K562 (cell line): Measurements from ENCODE around the gene KCNK10. TPM values are rescaled to one million over a fixed set of nuclear protein-coding genes. Genes with fewer than 3 reads are reported as not detected.

Source experiments
- ATAC-seq: fragments of 200-7000 bp; cut with Tn5 transposase; 3 replicates; pipeline ENCODE4 v1.9.1; 2020; ENCODE audit warnings: moderate library complexity
- BruUV-seq: library from RNA; stranded (reverse); fragments of 400-500 nt; replicated peaks from 2 replicates; lab custom pipeline; 2021; lab: Mats Ljungman, UMichigan
- CTCF ChIA-PET: fragments of 300-600 bp; formaldehyde crosslinking; extraction: SDS; loops from one replicate; lab custom pipeline; 2021; ENCODE audit warnings: low intra/inter-chr PET ratio; lab: Yijun Ruan, JAX
- POLR2A ChIA-PET: fragments of 300-600, 350-650 bp; sonication (Branson Sonifier 250); formaldehyde crosslinking; extraction: SDS; loops from one replicate; lab custom pipeline; 2021; ENCODE audit warnings: antibody characterized with exemption, inconsistent platforms; lab: Yijun Ruan, JAX
- DNase-seq, 4 experiments: peaks; one replicate each; pipeline versions ENCODE4 v3.0.0 to v3.0.0-alpha.2; 2011 to 2018; ENCODE audit warnings: low spot score in 3 of 4, mixed read lengths in 3 of 4; ENCODE audit errors: extremely low read depth in 1 of 4
- FAIRE-seq: peaks from 2 replicates; lab custom pipeline; 2011; peaks lifted over from hg19 to GRCh38; lab: Jason Lieb, UNC
- H2AFZ ChIP-seq: 2 replicates; pipeline ENCODE4 v1.6.0; 2011; ENCODE audit warnings: low read depth, low read length, control low read depth, inconsistent platforms
- H3K27ac ChIP-seq: fragments of 200-600 bp; 3 replicates; pipeline ENCODE4 v1.8.0; 2011; ENCODE audit warnings: low read depth, mild to moderate bottlenecking, control low read depth, inconsistent platforms, low read length, moderate library complexity, mixed read lengths; ENCODE audit errors: extremely low read depth
- H3K27me3 ChIP-seq, 2 experiments: fragments of 300-600 bp in 1 of 2; 2 replicates in 1 of 2; 3 replicates in 1 of 2; pipeline versions ENCODE4 v1.6.0 to v1.8.0; 2011; ENCODE audit warnings: inconsistent platforms in 2 of 2, low read length in 2 of 2, mild to moderate bottlenecking in 1 of 2, mixed read lengths in 1 of 2, moderate library complexity in 1 of 2; ENCODE audit not compliant: control insufficient read depth in 2 of 2, insufficient read depth in 2 of 2
- H3K36me3 ChIP-seq: fragments of 300-600 bp; 3 replicates; pipeline ENCODE4 v1.8.0; 2011; ENCODE audit warnings: mild to moderate bottlenecking, low read length, inconsistent platforms; ENCODE audit not compliant: control insufficient read depth, insufficient read depth
- H3K4me1 ChIP-seq, 2 experiments: fragments of 200-600 bp in 1 of 2; replicated peaks in 1 of 2; 2 replicates in 1 of 2; 3 replicates in 1 of 2; pipeline versions ENCODE4 v1.5.1 to v1.8.0; 2011; ENCODE audit warnings: inconsistent platforms in 2 of 2, low read length in 2 of 2, mild to moderate bottlenecking in 1 of 2, mixed read lengths in 1 of 2, moderate library complexity in 1 of 2; ENCODE audit not compliant: control insufficient read depth in 2 of 2, insufficient read depth in 2 of 2
- H3K4me2 ChIP-seq: 2 replicates; pipeline ENCODE4 v1.6.1; 2011; ENCODE audit warnings: low read length, control low read depth, inconsistent platforms, mixed read lengths; ENCODE audit not compliant: insufficient read depth
- H3K4me3 ChIP-seq: fragments of 200-600 bp; sonication (generic), shearing (Covaris generic); 2 replicates; pipeline ENCODE4 v1.5.1; 2016; ENCODE audit warnings: control low read depth, inconsistent platforms
- H3K79me2 ChIP-seq: fragments of 200-600 bp; 3 replicates; pipeline ENCODE4 v1.8.0; 2011; ENCODE audit warnings: low read length, inconsistent platforms; ENCODE audit not compliant: control insufficient read depth, insufficient read depth
- H3K9ac ChIP-seq, 2 experiments: 2 replicates each; pipeline versions ENCODE4 v1.6.0 to v1.6.1; 2011; ENCODE audit warnings: low read depth in 2 of 2, low read length in 2 of 2, control low read depth in 1 of 2, inconsistent platforms in 1 of 2, mild to moderate bottlenecking in 1 of 2, mixed read lengths in 1 of 2; ENCODE audit not compliant: insufficient read depth in 1 of 2
- H3K9me1 ChIP-seq: one replicate; pipeline ENCODE4 v1.6.0; 2011; ENCODE audit warnings: inconsistent platforms, mild to moderate bottlenecking, low read length, moderate library complexity; ENCODE audit not compliant: control insufficient read depth, insufficient read depth
- H3K9me3 ChIP-seq: replicated peaks from 2 replicates; pipeline ENCODE4 v1.5.1; 2011; ENCODE audit warnings: low read depth, low read length, inconsistent platforms; ENCODE audit not compliant: control insufficient read depth, insufficient read depth
- H4K20me1 ChIP-seq: replicated peaks from 2 replicates; pipeline ENCODE4 v1.6.1; 2011; ENCODE audit warnings: low read length, inconsistent platforms, mixed read lengths; ENCODE audit not compliant: control insufficient read depth, insufficient read depth
- BCL6 ChIP-seq: fragments of 250-450 bp; sonication (Bioruptor Pico); IDR thresholded peaks from 2 replicates; pipeline ENCODE4 v1.4.0; 2020
- BHLHE40 ChIP-seq: IDR thresholded peaks from 2 replicates; pipeline ENCODE4 v1.6.1; 2011; ENCODE audit warnings: low read length, improper control_type of control experiment
- BRD9 ChIP-seq: fragments of 450-650 bp; IDR thresholded peaks from 2 replicates; pipeline ENCODE4 v1.6.1; 2018; ENCODE audit warnings: low read depth; ENCODE audit not compliant: partially characterized antibody
- DACH1 ChIP-seq: fragments of 450-650 bp; IDR thresholded peaks from 2 replicates; pipeline ENCODE4 v1.6.1; 2018; ENCODE audit not compliant: partially characterized antibody
- FOXP4 ChIP-seq: sonication (generic); formaldehyde crosslinking; IDR thresholded peaks from 2 replicates; pipeline ENCODE4 v1.8.0; 2022; ENCODE audit warnings: mild to moderate bottlenecking, missing genetic modification reagents, borderline replicate concordance
- GABPB1 ChIP-seq: sonication (generic); formaldehyde crosslinking; IDR thresholded peaks from 2 replicates; pipeline ENCODE4 v1.8.0; 2022; ENCODE audit warnings: mild to moderate bottlenecking, missing genetic modification reagents
- HOMEZ ChIP-seq: fragments of 250-450 bp; sonication (Bioruptor Pico); IDR thresholded peaks from 2 replicates; pipeline ENCODE4 v1.4.0; 2020; ENCODE audit warnings: mild to moderate bottlenecking, moderate library complexity
- MYBL2 ChIP-seq, 2 experiments: fragments of 450-650 bp in 1 of 2; sonication (generic) in 1 of 2; formaldehyde crosslinking in 1 of 2; IDR thresholded peaks; 2 replicates each; pipeline versions ENCODE4 v1.6.1 to v1.8.1; 2017 to 2022; ENCODE audit warnings: borderline replicate concordance in 1 of 2, inconsistent platforms in 1 of 2, low read depth in 1 of 2, mild to moderate bottlenecking in 1 of 2, missing genetic modification reagents in 1 of 2, moderate library complexity in 1 of 2
- POLR2B ChIP-seq: fragments of 450-650 bp; IDR thresholded peaks from 2 replicates; pipeline ENCODE4 v1.6.1; 2018; ENCODE audit warnings: low read depth; ENCODE audit not compliant: partially characterized antibody
- POU5F1 ChIP-seq: fragments of 150-350 bp; IDR thresholded peaks from 2 replicates; pipeline ENCODE4 v1.6.1; 2014; ENCODE audit warnings: borderline replicate concordance, low read length, low read depth, mild to moderate bottlenecking; ENCODE audit not compliant: partially characterized antibody
- TCFL5 ChIP-seq: fragments of 250-450 bp; sonication (Bioruptor Pico); conservative IDR thresholded peaks from 2 replicates; pipeline ENCODE4 v1.6.1; 2021; ENCODE audit warnings: mild to moderate bottlenecking, moderate library complexity, matching md5 sums
- ZBTB34 ChIP-seq: fragments of 250-450 bp; sonication (Bioruptor Pico); IDR thresholded peaks from 2 replicates; pipeline ENCODE4 v1.8.0; 2021; ENCODE audit warnings: mild to moderate bottlenecking, moderate library complexity
- ZNF3 ChIP-seq: fragments of 250-450 bp; sonication (Bioruptor Pico); IDR thresholded peaks from 2 replicates; pipeline ENCODE4 v1.5.0; 2021; ENCODE audit warnings: mild to moderate bottlenecking, moderate library complexity
- ZNF785 ChIP-seq: fragments of 250-450 bp; sonication (Bioruptor Pico); IDR thresholded peaks from 2 replicates; pipeline ENCODE4 v1.4.0; 2020; ENCODE audit warnings: mild to moderate bottlenecking
- WGBS: fragments of 100-300 bp; shearing (Covaris generic); methylation state at CpG from one replicate; pipeline ENCODE4 v1.1.6; 2016; ENCODE audit warnings: low coverage, mixed read lengths; ENCODE audit not compliant: insufficient coverage; ENCODE audit errors: missing lambda C conversion rate; 5-methylcytosine and 5-hydroxymethylcytosine counted together
- in situ Hi-C: fragments of 300-500 bp; cut with MboI; formaldehyde crosslinking; loops from 4 replicates; pipeline ENCODE4 v1.15.0; 2018; ENCODE audit warnings: inconsistent platforms, mixed read lengths
- intact Hi-C: fragments of 100-400 bp; cut with micrococcal nuclease; formaldehyde crosslinking; loops from 2 replicates; pipeline ENCODE4 v1.14.2; 2022
- polyA plus RNA-seq, 8 experiments: library from polyadenylated mRNA; depleted of rRNA in 4 of 8; stranded (reverse) in 5 of 8; unstranded in 3 of 8; fragments of >200 nt; fragmentation: Nextera tagmentation in 2 of 8; fragmentation: Illumina TruSeq in 1 of 8; extraction: Ambion mirVana in 2 of 8; extraction: Trizol in 1 of 8; gene quantifications; 2 replicates each; pipeline versions ENCODE4 v1.2.1 to v1.2.3, GENCODE V29; 2011 to 2014; ENCODE audit warnings: inconsistent platforms in 1 of 8, missing spikeins in 1 of 8
- total RNA-seq, 7 experiments: library from RNA; depleted of rRNA in 6 of 7; stranded (reverse); fragments of >200 nt in 6 of 7; fragmentation: Illumina TruSeq in 2 of 7; extraction: Trizol in 2 of 7; gene quantifications; 2 replicates each; pipeline versions ENCODE4 v1.2.1 to v1.2.3, GENCODE V29; 2011 to 2021; ENCODE audit warnings: low replicate concordance in 1 of 7

KCNK10 gene
- total and polyA plus RNA-seq, 9 of the 15 experiments (the other 6 are each of a cell fraction or from before 2014, with no cell fraction given), result not detected

- no peak for TF ChIP-seq BCL6
Observed at GRCh38 chr14:88203291-88203690, 119.8 kb downstream of the KCNK10 start (continued).

GRCh38 chr14:88202286-88202685 is 120.8 kb downstream of the KCNK10 start:
- no peak overlapping the region for H3K9ac ChIP-seq
- no peaks in the 10 kb centered on the region for H3K79me2 ChIP-seq
- CTCF ChIA-PET, result no interaction called here
- no peaks in the 10 kb centered on the region for H3K27me3 ChIP-seq
- no peaks in the 10 kb centered on the region for H4K20me1 ChIP-seq
- H3K4me1 ChIP-seq, result no peaks in the 10 kb centered on the region
- ATAC-seq (no peak), DNase-seq (no peak), FAIRE-seq (no peak)
- no peak overlapping the region for H3K4me3 ChIP-seq
- no peak overlapping the region for H2AFZ ChIP-seq
- BruUV-seq, result no TSS peak
- no peak for TF ChIP-seq POLR2B
- no peak for TF ChIP-seq ZNF3 (CRISPR knock-in tag)
- TF ChIP-seq POU5F1, result no peak
- TF ChIP-seq ZNF785 (CRISPR knock-in tag), result no peak
- TF ChIP-seq TCFL5 (CRISPR knock-in tag), result no peak
- TF ChIP-seq GABPB1 (CRISPR knock-in tag), result no peak
- no peak for TF ChIP-seq ZBTB34
- no peak for TF ChIP-seq MYBL2 (IDR thresholded peaks at IDR 0.05; ENCODE audit: low read depth)
- no peak for TF ChIP-seq MYBL2 (CRISPR knock-in tag; IDR thresholded peaks at IDR 0.05; ENCODE audit: borderline replicate concordance)
- no peak for TF ChIP-seq FOXP4
- TF ChIP-seq BHLHE40, result no peak
- TF ChIP-seq HOMEZ, result no peak
- no peak for TF ChIP-seq BRD9
- TF ChIP-seq DACH1, result no peak
- no peaks in the 10 kb centered on the region for H3K9me1 ChIP-seq
- WGBS, result 0% methylated on average over 4 of the region's 4 CpGs
- no peaks in the 10 kb centered on the region for H3K9me3 ChIP-seq
- POLR2A ChIA-PET, result no interaction called here
- H3K27ac ChIP-seq, result no peak overlapping the region
- no peak overlapping the region for H3K4me2 ChIP-seq
- in situ Hi-C loops, result no loop called here
- no peaks in the 10 kb centered on the region for H3K36me3 ChIP-seq
- intact Hi-C loops, result no loop called here
